Lower lobe of right lung (tissue), 2 donors: ENCODE data around the gene INPP5D. TPM values are rescaled to one million over a fixed set of nuclear protein-coding genes. Genes with fewer than 3 reads are reported as not detected.

Source experiments
- ATAC-seq, 2 donors: fragments of 200-7000 bp; cut with Tn5 transposase; one replicate each; pipeline ENCODE4 v1.9.1; 2020 to 2022; ENCODE audit warnings: mild to moderate bottlenecking in 2 of 2, moderate library complexity in 2 of 2
- DNase-seq: peaks from one replicate; pipeline ENCODE4 v3.0.0-alpha.2; 2020
- H3K27ac ChIP-seq: fragments of 200-600 bp; one replicate; pipeline ENCODE4 v1.8.0; 2022
- H3K27me3 ChIP-seq: fragments of 200-600 bp; one replicate; pipeline ENCODE4 v1.8.0; 2022; ENCODE audit warnings: low read depth
- H3K36me3 ChIP-seq: fragments of 200-600 bp; one replicate; pipeline ENCODE4 v1.8.0; 2022; ENCODE audit warnings: mild to moderate bottlenecking
- H3K4me1 ChIP-seq: fragments of 200-600 bp; one replicate; pipeline ENCODE4 v1.8.0; 2022
- H3K4me3 ChIP-seq: fragments of 200-600 bp; one replicate; pipeline ENCODE4 v1.8.0; 2022; ENCODE audit warnings: mild to moderate bottlenecking
- H3K9me3 ChIP-seq: fragments of 200-600 bp; one replicate; pipeline ENCODE4 v1.8.0; 2022
- CTCF ChIP-seq: fragments of 200-600 bp; IDR thresholded peaks from one replicate; pipeline ENCODE4 v1.8.0; 2022; ENCODE audit warnings: antibody characterized with exemption, mild to moderate bottlenecking
- intact Hi-C: fragments of 100-400 bp; cut with DNase I; formaldehyde crosslinking; loops from one replicate; pipeline ENCODE4 v1.11.0; 2022
- total RNA-seq: library from RNA; stranded (reverse); fragmentation: NEBNext Ultra II Directional; extraction: Animal tissue kit (Norgen Biotek cat#: 25700); gene quantifications from one replicate; pipeline ENCODE4 v1.2.1, GENCODE V29; 2021
- donor health status: DM: no; HTN: yes; CAD: no; lungs with severe emphysema.

The INPP5D gene
- total RNA-seq, 1 donor from 2014 or later, result 32.0 TPM

GRCh38 chr2:233047206-233047605 is 12.9 kb upstream of the INPP5D start:
- no peak for DNase-seq
- H3K27ac ChIP-seq, result no peak overlapping the region
- H3K9me3 ChIP-seq, result no peaks in the 10 kb centered on the region
- no peak overlapping the region for H3K4me3 ChIP-seq
- peaks cover 9% of the 10 kb centered on the region for H3K4me1 ChIP-seq
- ATAC-seq, result no peak
- no peaks in the 10 kb centered on the region for H3K27me3 ChIP-seq
- no peak for TF ChIP-seq CTCF
- intact Hi-C loops, result no loop called here
- no peaks in the 10 kb centered on the region for H3K36me3 ChIP-seq

- no peak for DNase-seq
- H3K27me3 ChIP-seq, result no peaks in the 10 kb centered on the region
- no peak overlapping the region for H3K4me3 ChIP-seq
- H3K36me3 ChIP-seq, result no peaks in the 10 kb centered on the region
- intact Hi-C loops, result no loop called here
- H3K27ac ChIP-seq, result no peak overlapping the region
- no peak for ATAC-seq
- H3K9me3 ChIP-seq, result no peaks in the 10 kb centered on the region
- H3K4me1 ChIP-seq, result peaks cover 11% of the 10 kb centered on the region
- TF ChIP-seq CTCF, result no peak
Observed at GRCh38 chr2:233047667-233048066, 12.5 kb upstream of the INPP5D start.

GRCh38 chr2:233048569-233049193 is 11.5 kb upstream of the INPP5D start:
- intact Hi-C loops, result no loop called here
- no peaks in the 10 kb centered on the region for H3K9me3 ChIP-seq
- no peaks in the 10 kb centered on the region for H3K36me3 ChIP-seq
- no peak overlapping the region for H3K4me3 ChIP-seq
- DNase-seq, result no peak
- no peak overlapping the region for H3K27ac ChIP-seq
- no peaks in the 10 kb centered on the region for H3K27me3 ChIP-seq
- TF ChIP-seq CTCF, result no peak
- H3K4me1 ChIP-seq, result peaks cover 11% of the 10 kb centered on the region
- ATAC-seq, result no peak

GRCh38 chr2:233049194-233049761 is 10.9 kb upstream of the INPP5D start:
- ATAC-seq, result no peak
- intact Hi-C loops, result no loop called here

More at GRCh38 chr2:233049194-233049761, 10.9 kb upstream of the INPP5D start:
- Histone ChIP-seq H3K27me3 (no peaks in the 10 kb centered on the region), H3K27ac (no peak overlapping the region), H3K4me1 (peaks cover 15% of the 10 kb centered on the region), H3K4me3 (no peak overlapping the region), H3K36me3 (no peaks in the 10 kb centered on the region), H3K9me3 (no peaks in the 10 kb centered on the region)
- no peak for TF ChIP-seq CTCF
- no peak for DNase-seq
